NCI-H748 treated with DMSO at 0.1 percent for 48 hours (cell line): ENCODE measurements around the gene LRG1.

Experiments
- DNase-seq: peaks from one replicate; lab custom pipeline; 2025; lab: John Stamatoyannopoulos, UW

The LRG1 gene

DNA sequence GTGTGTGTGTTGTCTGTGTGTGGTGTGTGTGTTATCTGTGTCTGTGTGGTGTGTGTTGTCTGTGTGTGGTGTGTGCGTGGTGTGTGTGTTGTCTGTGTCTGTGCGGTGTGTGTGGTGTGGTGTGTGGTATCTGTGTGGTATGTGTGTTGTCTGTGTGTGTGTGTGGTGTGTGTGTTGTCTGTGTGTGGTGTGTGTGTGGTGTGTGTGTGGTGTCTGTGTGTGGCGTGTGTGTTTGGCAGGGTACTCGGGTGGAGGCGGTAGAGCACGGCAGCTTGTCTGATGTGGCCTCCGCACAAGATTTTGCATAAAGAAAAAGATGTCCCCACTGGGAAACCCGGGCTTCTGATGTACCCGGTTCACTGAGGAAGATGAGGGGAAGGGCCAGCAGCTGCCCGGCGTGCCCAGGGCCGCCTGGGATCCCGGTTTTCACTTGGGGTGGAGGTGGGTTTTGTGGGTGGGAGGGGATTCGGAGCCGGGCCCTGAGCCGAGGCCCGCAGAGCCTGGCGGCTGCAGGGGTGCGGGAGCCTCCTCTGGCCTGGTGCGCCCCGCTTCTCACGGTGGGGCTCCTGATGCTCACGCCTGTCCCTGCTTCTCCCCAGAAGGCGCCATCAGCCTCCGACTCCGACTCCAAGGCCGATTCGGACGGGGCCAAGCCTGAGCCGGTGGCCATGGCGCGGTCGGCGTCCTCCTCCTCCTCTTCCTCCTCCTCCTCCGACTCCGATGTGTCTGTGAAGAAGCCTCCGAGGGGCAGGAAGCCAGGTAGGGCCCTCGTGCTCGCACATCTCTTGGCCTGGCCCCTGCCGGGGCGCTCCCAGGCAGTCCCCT lies 46.5 kb downstream of the LRG1 start:
- DNase-seq = no peak

DNA sequence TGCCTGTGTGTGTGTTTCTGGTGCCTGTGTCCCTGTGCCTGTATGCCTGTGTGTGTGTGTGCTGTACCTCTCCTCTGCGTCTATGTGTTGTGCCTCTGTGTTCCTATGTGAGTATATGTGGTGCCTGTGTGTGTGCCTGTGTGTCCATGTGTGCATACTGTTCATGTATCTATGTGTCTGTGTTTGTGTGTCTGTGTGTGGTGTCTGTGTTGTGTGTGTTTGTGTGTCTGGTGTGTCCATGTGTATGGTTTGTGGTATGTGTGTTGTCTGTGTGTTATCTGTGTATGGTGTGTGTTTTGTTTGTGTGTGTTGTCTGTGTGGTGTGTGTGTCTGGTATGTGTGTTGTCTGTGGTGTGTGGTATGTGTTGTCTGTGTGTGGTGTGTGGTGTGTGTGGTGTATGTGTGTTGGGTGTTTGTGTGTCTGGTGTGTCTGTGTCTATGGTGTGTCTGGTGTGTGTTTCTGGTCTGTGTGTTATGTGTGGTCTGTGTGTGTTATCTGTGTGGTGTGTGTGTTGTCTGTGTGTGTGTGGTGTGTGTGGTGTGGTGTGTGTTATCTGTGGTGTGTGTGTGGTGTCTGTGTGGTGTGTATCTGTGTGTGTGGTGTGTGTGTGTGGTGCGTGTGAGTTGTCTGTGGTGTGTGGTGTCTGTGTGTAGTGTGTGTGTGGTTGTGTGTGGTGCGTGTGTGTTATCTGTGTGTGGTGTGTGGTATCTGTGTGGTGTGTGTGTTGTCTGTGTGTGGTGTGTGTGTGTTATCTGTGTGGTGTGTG lies 47.3 kb downstream of the LRG1 start:
- no peak for DNase-seq

- DNase-seq = no peak
Measured at GRCh38 chr19:4491446-4491845, 48.4 kb downstream of the LRG1 start.

GRCh38 chr19:4488496-4488895 lies 51.3 kb downstream of the LRG1 start:
- no peak for DNase-seq

DNA sequence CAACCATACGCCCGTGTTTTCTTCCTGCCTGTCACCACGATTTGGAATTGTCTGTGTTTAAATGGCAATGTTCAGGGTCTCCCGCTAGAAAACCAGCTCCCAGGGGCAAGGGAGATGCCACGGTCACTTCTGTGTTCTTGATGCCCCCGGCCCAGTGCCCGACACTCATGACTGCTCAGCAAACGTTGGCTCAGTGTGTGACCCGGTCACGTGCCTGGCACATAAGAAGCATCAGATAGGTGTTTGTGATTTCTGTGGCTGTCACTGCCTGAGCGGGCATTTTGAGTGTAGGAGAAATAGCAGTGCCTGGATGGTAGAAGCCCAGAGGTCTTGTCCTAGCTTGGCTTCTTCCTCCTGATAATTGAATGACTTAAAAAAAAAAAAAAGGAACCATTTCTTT lies 52.3 kb downstream of the LRG1 start:
- no peak for DNase-seq
